ENCODE results near the gene VSIG4. TPM values are rescaled to one million over a fixed set of nuclear protein-coding genes. Genes with fewer than 3 reads are reported as not detected.

Gene VSIG4
- total RNA-seq, 2 experiments from 2014 or later: not detected

DNA sequence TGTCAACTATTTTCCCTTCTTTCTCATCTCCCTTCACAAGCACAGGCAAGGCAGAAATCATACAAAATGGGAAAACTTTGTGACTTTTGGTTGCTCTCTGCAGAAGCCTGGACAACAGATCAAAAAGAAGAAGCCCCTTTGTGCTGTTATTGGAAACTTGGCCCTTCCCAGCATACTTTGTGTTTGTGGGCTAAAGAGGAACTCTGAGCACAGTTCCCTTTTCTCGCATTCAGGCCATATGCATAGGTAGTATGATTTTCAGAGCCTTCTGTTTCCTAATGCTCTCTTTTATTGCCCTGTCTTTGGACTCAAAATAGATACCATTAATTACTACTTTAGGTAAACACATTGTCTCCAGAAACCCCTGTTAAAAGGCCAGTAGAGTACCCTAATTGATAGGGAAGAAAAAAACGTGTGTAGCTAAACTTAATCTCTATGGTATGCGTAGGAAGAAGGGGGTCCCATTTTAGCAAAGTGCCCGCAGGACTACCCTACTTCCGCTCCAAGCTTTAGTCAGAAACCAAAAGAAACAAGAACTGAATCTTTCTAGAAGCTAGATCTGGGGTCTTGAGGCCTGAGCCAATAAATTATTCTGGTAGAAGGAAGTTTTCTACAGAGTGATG is 26.6 kb downstream of the VSIG4 start:
- Mint-ChIP-seq H3K27ac (peak overlapping the region; percentile 31), H3K4me3 (no peak overlapping the region), H3K27me3 (no peaks in the 10 kb centered on the region), H3K4me1 (peaks cover 74% of the 10 kb centered on the region), H3K36me3 (ENCODE audit: low read depth) (peaks cover 26% of the 10 kb centered on the region), H3K9me3 (no peaks in the 10 kb centered on the region)
- DNase-seq: no peak
- ChIA-PET POLR2A (interaction anchor here (0.6 kb wide), 1 partner anchor 88 kb away, joined by 3 read pairs; no protein-coding TSS in a partner anchor), CTCF (no interaction called here)

DNA sequence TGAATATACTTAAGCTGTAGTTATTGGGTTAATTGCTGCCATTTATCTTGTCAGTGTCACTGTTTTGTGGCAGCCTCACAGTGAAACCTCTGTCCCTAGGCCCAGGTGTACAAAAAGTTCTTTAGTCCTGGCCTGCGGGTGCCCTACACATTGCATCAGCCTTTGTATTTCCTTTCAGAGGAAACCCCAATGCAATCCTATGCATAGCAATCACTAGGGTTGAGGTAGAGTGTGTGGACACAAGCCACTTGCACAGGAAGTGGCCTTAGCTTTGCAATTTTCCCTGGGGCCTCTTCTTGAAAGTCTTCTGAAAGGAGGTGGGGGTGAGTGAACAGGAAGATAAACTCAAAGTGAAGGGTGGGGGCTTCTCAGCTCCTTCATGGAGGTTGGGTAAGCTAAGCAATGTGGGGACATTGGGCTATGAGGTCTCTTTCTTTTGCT is 27.8 kb downstream of the VSIG4 start:
- no peak overlapping the region for H3K4me3 Mint-ChIP-seq
- peak overlapping the region; percentile 86 for H3K27ac Mint-ChIP-seq
- H3K27me3 Mint-ChIP-seq: no peaks in the 10 kb centered on the region
- no peaks in the 10 kb centered on the region for H3K9me3 Mint-ChIP-seq
- DNase-seq: peak; percentile 58
- H3K4me1 Mint-ChIP-seq: peaks cover 67% of the 10 kb centered on the region
- CTCF ChIA-PET: interaction anchor here (1.0 to 1.1 kb wide), 2 partner anchors 18 to 416 kb away, joined by 3 read pairs; no protein-coding TSS in a partner anchor
- H3K36me3 Mint-ChIP-seq (ENCODE audit: low read depth): peaks cover 20% of the 10 kb centered on the region
- POLR2A ChIA-PET: no interaction called here

DNA sequence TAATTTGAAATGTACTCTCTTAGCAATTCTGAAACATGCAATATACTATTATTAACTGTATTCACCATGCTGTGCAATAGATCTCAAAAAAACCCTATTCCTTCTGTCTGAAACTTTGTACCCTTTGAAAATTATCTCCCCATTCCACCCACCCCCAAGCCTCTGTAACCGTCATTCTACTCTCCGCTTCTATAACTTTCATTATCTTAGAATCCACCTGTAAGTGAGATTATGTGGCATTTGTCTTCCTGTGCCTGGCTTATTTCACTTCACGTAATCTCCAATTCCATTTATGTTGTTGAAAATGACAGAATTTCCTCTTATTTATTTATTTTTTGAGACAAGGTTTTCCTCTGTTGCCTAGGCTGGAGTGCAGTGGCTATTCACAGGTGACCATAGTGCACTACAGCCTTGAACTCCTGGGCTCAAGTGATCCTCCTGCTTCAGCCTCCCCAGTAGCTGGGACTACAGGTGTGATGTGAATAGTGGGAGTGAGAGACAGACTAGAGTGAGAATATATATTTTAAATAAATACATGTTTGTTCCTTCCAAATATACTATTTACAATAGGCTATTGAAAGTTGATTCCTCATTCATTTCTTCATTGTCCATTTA is 30.5 kb downstream of the VSIG4 start:
- peaks cover 18% of the 10 kb centered on the region for H3K36me3 Mint-ChIP-seq (ENCODE audit: low read depth)
- no peak for DNase-seq
- no peak overlapping the region for H3K27ac Mint-ChIP-seq
- H3K9me3 Mint-ChIP-seq: peaks cover 2% of the 10 kb centered on the region
- no peaks in the 10 kb centered on the region for H3K27me3 Mint-ChIP-seq
- peaks cover 65% of the 10 kb centered on the region for H3K4me1 Mint-ChIP-seq
- POLR2A ChIA-PET: no interaction called here
- no peak overlapping the region for H3K4me3 Mint-ChIP-seq
- CTCF ChIA-PET: no interaction called here

DNA sequence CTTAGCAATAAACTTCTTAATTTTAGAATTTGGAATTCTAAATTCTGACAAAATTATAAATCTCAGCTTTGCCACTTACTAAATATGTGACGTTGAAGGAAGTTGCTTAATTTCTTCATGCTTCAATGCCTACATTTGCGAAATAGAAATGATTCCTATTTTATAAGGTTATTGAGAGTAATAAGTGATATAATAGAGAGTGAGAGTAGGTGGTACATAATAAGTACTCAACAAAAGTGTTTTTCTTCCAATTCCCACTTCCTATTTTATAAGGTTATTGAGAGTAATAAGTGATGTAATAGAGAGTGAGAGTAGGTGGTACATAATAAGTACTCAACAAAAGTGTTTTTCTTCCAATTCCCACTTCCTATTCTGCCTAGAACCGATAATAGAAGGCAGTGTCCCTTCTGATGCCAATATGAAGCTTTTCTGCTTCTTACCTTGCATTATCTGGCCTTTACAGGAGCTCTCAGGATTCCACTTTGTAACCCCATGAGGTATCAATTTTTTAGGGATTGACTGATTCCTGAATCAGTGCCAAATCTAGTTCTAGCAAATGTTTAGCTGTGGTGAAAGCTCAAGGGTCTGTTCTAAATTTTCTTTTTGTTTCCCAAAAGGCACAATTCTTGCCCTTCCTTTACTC is 31.4 kb downstream of the VSIG4 start:
- Mint-ChIP-seq H3K27ac (no peak overlapping the region), H3K9me3 (peaks cover 4% of the 10 kb centered on the region), H3K4me1 (peaks cover 62% of the 10 kb centered on the region), H3K36me3 (ENCODE audit: low read depth) (peaks cover 15% of the 10 kb centered on the region), H3K27me3 (no peaks in the 10 kb centered on the region), H3K4me3 (no peak overlapping the region)
- no peak for DNase-seq
- POLR2A ChIA-PET: no interaction called here
- CTCF ChIA-PET: interaction anchor here (0.5 kb wide), 1 partner anchor 362 kb away, joined by 3 read pairs; no protein-coding TSS in a partner anchor

DNA sequence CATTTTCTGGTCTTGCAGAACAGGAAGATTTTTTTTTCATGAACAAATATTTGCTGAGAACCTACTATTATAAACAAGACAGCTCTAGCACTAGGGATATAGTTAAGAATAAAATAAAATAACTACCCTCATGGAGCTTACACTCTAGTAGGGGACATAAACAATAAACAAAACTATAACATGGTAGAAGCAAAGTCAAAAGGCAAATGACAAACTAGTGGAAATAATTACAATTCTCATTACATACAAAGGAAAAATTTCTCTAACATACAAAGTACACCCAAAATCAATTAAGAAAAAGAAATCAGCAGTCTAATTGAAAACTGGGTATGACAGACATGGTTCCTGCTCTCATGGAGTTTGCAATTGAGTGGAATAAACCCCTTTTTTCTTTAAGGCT is 32.0 kb downstream of the VSIG4 start:
- ChIA-PET POLR2A (no interaction called here), CTCF (interaction anchor here (0.5 kb wide), 1 partner anchor 361 kb away, joined by 3 read pairs; no protein-coding TSS in a partner anchor)
- Mint-ChIP-seq H3K4me1 (peaks cover 60% of the 10 kb centered on the region), H3K36me3 (ENCODE audit: low read depth) (peaks cover 13% of the 10 kb centered on the region), H3K27me3 (no peaks in the 10 kb centered on the region), H3K27ac (no peak overlapping the region), H3K4me3 (no peak overlapping the region), H3K9me3 (peaks cover 4% of the 10 kb centered on the region)
- no peak for DNase-seq

DNA sequence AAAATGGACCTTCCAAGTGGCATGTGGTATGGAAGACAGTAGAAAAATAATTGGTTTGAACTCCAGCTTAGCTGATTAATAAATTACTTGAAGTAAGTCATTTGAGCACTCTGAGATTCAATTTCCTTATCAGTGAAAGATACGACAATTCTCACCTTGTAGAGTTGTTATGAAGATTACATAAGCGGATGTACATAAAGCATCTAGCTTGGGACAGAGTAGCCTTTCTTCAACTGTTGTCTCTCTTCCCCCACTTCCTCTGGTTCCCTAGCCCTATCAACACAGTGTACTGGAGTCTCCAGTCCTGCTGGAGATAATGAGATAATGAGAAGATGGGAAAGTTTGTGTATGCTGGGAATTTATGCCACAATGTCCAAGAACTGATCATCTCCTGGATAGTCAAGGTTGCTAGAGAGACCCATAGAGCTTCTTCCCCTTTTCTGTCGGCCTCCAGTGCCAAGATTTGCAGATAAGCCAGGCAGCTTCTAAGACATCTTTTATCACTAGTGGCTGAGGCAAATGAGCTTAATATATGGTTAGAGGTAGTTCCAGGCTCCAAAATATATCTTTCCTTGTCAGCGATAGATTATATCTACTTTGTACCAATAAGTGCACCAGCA is 33.9 kb downstream of the VSIG4 start:
- POLR2A ChIA-PET: interaction anchor here (1.3 to 2.1 kb wide), 2 partner anchors 9 to 12 kb away, joined by 6 to 7 read pairs; no protein-coding TSS in a partner anchor
- H3K36me3 Mint-ChIP-seq (ENCODE audit: low read depth): peaks cover 8% of the 10 kb centered on the region
- CTCF ChIA-PET: interaction anchor here (0.9 to 1.4 kb wide), 3 partner anchors 9 to 25 kb away, joined by 3 to 5 read pairs (median 4); no protein-coding TSS in a partner anchor
- H3K27me3 Mint-ChIP-seq: no peaks in the 10 kb centered on the region
- H3K9me3 Mint-ChIP-seq: peaks cover 4% of the 10 kb centered on the region
- peaks cover 50% of the 10 kb centered on the region for H3K4me1 Mint-ChIP-seq
- H3K27ac Mint-ChIP-seq: peak overlapping the region; percentile 90
- DNase-seq: no peak
- peak overlapping the region; percentile 28 for H3K4me3 Mint-ChIP-seq

DNA sequence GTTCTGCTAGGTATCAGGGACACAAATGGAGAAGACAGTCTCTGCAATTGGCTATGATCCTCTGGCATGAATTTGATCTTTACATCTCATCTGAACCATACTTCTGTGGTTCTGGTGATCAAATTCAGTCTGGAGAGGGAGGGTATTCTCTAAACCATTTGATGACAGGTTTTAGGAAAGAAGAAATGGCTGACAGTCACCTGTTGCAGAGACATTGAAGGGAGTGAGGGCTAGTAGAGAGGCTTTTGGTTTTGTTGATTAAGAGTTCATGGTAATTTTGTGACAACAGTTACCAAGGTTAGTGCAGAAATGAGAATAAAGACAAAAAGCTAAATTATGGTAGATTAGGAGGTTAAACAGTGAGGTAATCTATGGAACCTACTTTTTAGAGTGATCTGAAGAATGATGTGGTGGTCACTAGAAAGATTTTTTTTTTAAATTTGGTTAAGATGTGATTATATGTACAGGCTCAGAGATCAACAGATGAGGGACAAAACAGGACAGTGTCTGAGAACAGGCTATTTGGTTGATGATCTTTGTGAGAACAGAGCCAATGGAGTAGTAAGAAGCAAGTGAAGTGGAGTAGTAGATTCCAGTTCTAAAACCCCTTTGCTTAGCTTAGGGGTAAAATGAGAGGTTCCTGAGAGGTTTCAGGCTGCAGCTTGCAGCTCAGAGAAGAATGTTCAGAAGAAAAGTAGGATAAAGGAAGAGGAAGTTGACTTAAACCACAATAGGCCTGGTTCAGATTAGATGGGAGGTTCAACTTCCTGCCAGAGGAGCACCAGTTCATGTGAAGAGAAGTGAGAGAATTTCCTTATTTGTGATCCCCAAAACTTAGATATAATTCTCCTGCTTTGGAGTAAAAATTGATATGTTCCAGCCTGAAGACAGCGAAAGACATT is 34.7 kb downstream of the VSIG4 start:
- H3K36me3 Mint-ChIP-seq (ENCODE audit: low read depth): peaks cover 3% of the 10 kb centered on the region
- no peak for DNase-seq
- POLR2A ChIA-PET: interaction anchor here (1.3 to 2.1 kb wide), 2 partner anchors 10 to 13 kb away, joined by 6 to 7 read pairs; no protein-coding TSS in a partner anchor
- CTCF ChIA-PET: interaction anchor here (0.9 to 1.4 kb wide), 3 partner anchors 10 to 26 kb away, joined by 3 to 5 read pairs (median 4); no protein-coding TSS in a partner anchor
- H3K4me3 Mint-ChIP-seq: peak overlapping the region; percentile 28
- no peaks in the 10 kb centered on the region for H3K27me3 Mint-ChIP-seq
- peak overlapping the region; percentile 90 for H3K27ac Mint-ChIP-seq
- peaks cover 45% of the 10 kb centered on the region for H3K4me1 Mint-ChIP-seq
- H3K9me3 Mint-ChIP-seq: peaks cover 4% of the 10 kb centered on the region

DNA sequence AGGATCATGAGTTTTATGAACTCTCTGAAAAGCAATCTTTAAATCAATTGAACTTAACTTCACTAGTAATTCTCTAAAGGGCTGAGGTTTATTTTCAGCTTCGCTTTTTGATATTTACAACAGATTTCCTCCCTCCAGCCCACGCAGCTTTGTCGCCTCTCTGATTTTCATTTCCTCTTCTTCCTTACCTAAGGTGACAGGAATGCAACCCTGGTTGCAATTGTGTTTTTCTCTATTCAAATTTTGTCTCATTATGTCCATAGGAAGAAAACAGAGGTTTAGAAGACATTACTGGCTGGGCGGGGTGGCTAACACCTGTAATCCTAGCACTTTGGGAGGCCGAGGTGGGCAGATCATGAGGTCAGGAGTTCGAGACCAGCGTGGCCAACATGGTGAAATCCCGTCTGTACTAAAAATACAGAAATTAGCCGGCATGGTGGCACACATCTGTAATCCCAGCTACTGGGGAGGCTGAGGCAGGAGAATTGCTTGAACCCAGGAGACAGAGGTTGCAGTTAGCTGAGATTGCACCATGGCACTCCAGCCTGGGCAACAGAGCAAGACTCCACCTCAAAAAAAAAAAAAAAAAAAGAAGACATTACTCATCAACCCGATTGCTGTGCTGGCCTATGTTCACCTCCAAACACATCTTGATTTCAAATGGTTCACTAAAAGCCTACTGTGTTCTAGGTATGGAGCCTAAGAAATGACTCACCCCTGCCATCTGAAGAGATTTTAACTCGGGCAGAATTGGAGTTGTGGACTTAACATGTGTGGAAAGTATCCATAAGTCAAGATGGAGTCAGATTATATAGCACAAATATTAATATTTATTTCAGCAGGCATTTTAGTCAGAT is 36.8 kb downstream of the VSIG4 start:
- no peak for DNase-seq
- H3K4me3 Mint-ChIP-seq: no peak overlapping the region
- no peaks in the 10 kb centered on the region for H3K27me3 Mint-ChIP-seq
- no peak overlapping the region for H3K27ac Mint-ChIP-seq
- peaks cover 3% of the 10 kb centered on the region for H3K36me3 Mint-ChIP-seq (ENCODE audit: low read depth)
- CTCF ChIA-PET: interaction anchor here (1.2 kb wide), 1 partner anchor 14 kb away, joined by 3 read pairs; no protein-coding TSS in a partner anchor
- peaks cover 4% of the 10 kb centered on the region for H3K9me3 Mint-ChIP-seq
- POLR2A ChIA-PET: interaction anchor here (1.0 kb wide), 1 partner anchor 15 kb away, joined by 3 read pairs; no protein-coding TSS in a partner anchor
- H3K4me1 Mint-ChIP-seq: peaks cover 44% of the 10 kb centered on the region

DNA sequence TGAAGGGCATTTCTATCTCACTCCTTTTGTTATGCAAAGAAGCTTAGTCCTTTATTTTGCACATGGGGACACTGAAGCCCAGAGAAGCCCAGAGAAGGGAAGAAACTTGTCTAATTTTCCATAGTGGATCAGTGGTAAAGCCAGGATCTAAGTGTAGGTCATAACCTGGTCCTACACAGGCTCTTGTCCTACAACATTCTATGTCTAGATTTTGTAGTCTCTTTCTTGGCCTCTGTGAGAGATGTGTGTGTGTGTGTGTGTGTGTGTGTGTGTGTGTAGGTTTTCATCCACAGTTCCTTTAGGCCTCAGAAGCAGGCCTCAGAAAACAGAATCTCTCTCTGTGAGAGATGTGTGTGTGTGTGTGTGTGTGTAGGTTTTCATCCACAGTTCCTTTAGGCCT is 38.3 kb downstream of the VSIG4 start:
- CTCF ChIA-PET: no interaction called here
- H3K36me3 Mint-ChIP-seq (ENCODE audit: low read depth): peaks cover 3% of the 10 kb centered on the region
- no peak overlapping the region for H3K27ac Mint-ChIP-seq
- no peaks in the 10 kb centered on the region for H3K27me3 Mint-ChIP-seq
- POLR2A ChIA-PET: no interaction called here
- peaks cover 4% of the 10 kb centered on the region for H3K9me3 Mint-ChIP-seq
- peaks cover 38% of the 10 kb centered on the region for H3K4me1 Mint-ChIP-seq
- no peak overlapping the region for H3K4me3 Mint-ChIP-seq
- DNase-seq: no peak

DNA sequence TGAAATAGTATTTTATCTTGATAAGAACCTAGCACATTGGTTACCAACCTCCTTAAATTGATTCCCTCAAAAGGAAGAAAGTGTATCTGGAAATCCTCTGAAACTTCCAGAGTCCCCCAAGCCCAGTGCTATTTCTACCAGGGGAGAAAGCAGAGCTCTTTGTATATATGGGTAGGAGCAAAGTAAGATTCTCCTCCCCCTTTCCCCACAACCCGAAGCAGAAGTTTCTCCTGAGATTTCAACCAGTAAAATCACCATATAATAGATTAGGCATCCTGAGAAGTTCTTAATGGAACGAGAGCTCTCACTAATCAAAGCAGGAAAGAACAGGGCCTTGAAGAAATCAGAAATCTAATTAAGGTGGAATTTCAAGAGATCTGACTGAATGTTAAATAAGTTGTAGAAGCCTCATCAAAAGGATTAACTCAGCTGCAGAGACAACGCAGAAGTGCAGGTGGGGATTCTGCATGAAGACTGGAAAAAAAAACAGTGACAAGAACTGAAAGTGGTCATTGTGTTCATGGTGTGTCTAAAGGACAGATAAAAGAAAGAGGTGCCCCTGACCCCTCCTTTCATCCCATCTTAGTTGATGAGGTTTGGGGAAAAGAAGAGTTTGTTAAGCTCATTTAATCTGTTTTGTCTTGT is 39.1 kb downstream of the VSIG4 start:
- no peak for DNase-seq
- no peak overlapping the region for H3K4me3 Mint-ChIP-seq
- no peak overlapping the region for H3K27ac Mint-ChIP-seq
- H3K4me1 Mint-ChIP-seq: peaks cover 31% of the 10 kb centered on the region
- peaks cover 2% of the 10 kb centered on the region for H3K9me3 Mint-ChIP-seq
- H3K27me3 Mint-ChIP-seq: no peaks in the 10 kb centered on the region
- ChIA-PET POLR2A (no interaction called here), CTCF (no interaction called here)
- H3K36me3 Mint-ChIP-seq (ENCODE audit: low read depth): peaks cover 3% of the 10 kb centered on the region

DNA sequence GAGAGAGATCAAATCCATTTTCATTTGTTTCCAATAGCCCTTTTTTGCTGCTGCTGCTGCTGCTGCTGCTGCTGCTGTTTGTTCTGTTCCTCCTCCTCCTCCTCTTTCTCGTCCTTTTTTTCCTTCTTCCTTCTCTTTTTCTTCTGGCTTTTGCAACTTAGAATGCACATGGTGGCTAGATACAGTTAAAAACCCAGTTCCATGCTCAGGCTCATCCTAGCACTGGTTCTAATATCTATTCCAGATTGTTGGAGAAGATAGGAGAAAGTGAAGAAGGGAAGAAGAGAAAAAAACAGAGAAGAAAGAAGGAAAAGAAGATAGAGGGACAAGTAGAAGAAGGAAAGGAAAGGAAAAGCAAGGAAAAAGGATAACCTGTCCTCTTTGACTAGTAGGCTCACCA is 39.7 kb downstream of the VSIG4 start:
- peaks cover 25% of the 10 kb centered on the region for H3K4me1 Mint-ChIP-seq
- DNase-seq: no peak
- POLR2A ChIA-PET: no interaction called here
- CTCF ChIA-PET: no interaction called here
- H3K27ac Mint-ChIP-seq: no peak overlapping the region
- H3K27me3 Mint-ChIP-seq: no peaks in the 10 kb centered on the region
- no peak overlapping the region for H3K4me3 Mint-ChIP-seq
- H3K9me3 Mint-ChIP-seq: peaks cover 2% of the 10 kb centered on the region
- H3K36me3 Mint-ChIP-seq (ENCODE audit: low read depth): peaks cover 3% of the 10 kb centered on the region
